Hepatocyte (in vitro differentiated cells): ENCODE data around the gene PYDC1. TPM values are rescaled to one million over a fixed set of nuclear protein-coding genes. Genes with fewer than 3 reads are reported as not detected.
"Not testable (repeated sequence)": the region's sequence is repeated elsewhere in the genome, so short reads cannot be mapped to it uniquely, and the experiment has no call there.

Experiments used
- DNase-seq: peaks from one replicate; pipeline ENCODE4 v3.0.0-alpha.2; 2016; ENCODE audit warnings: low spot score
- H2AFZ ChIP-seq: fragments of 200-600 bp; sonication (generic); 2 replicates; pipeline ENCODE4 v1.6.0; 2016; ENCODE audit warnings: antibody characterized with exemption, mild to moderate bottlenecking
- H3K27ac ChIP-seq: fragments of 200-600 bp; sonication (generic); 2 replicates; pipeline ENCODE4 v1.5.1; 2016; ENCODE audit warnings: mild to moderate bottlenecking
- H3K27me3 ChIP-seq: fragments of 200-600 bp; sonication (generic); 2 replicates; pipeline ENCODE4 v1.6.1; 2016
- H3K36me3 ChIP-seq: fragments of 200-600 bp; sonication (generic); replicated peaks from 2 replicates; pipeline ENCODE4 v1.5.1; 2016; ENCODE audit warnings: low read depth; ENCODE audit not compliant: insufficient read depth
- H3K4me1 ChIP-seq: fragments of 200-600 bp; sonication (generic); 2 replicates; pipeline ENCODE4 v1.5.1; 2016; ENCODE audit warnings: mild to moderate bottlenecking, moderate library complexity; ENCODE audit not compliant: insufficient read depth
- H3K4me2 ChIP-seq: fragments of 200-600 bp; sonication (generic); 2 replicates; pipeline ENCODE4 v1.6.0; 2016
- H3K4me3 ChIP-seq: fragments of 200-600 bp; sonication (generic); 2 replicates; pipeline ENCODE4 v1.5.1; 2016; ENCODE audit warnings: mild to moderate bottlenecking
- H3K79me2 ChIP-seq: fragments of 200-600 bp; sonication (generic); 2 replicates; pipeline ENCODE4 v1.6.0; 2017; ENCODE audit warnings: mild to moderate bottlenecking
- H3K9me2 ChIP-seq: fragments of 200-600 bp; sonication (generic); replicated peaks from 2 replicates; pipeline ENCODE4 v1.6.0; 2017; ENCODE audit warnings: mild to moderate bottlenecking; ENCODE audit not compliant: insufficient read depth
- H3K9me3 ChIP-seq: fragments of 200-600 bp; sonication (generic); 2 replicates; pipeline ENCODE4 v1.5.1; 2016; ENCODE audit warnings: low read depth, mild to moderate bottlenecking
- H4K20me1 ChIP-seq: fragments of 200-600 bp; sonication (generic); 2 replicates; pipeline ENCODE4 v1.6.0; 2016; ENCODE audit warnings: mild to moderate bottlenecking; ENCODE audit not compliant: insufficient read depth, poor library complexity, severe bottlenecking
- EZH2 ChIP-seq: fragments of 200-600 bp; sonication (generic); IDR thresholded peaks from 2 replicates; pipeline ENCODE4 v1.6.1; 2016; ENCODE audit warnings: antibody characterized with exemption, mild to moderate bottlenecking, borderline replicate concordance
- EZH2phosphoT487 ChIP-seq: fragments of 200-600 bp; sonication (generic); IDR thresholded peaks from one replicate; pipeline ENCODE4 v1.6.1; 2018; ENCODE audit warnings: antibody characterized with exemption, mild to moderate bottlenecking, low read depth, moderate library complexity; ENCODE audit not compliant: unreplicated experiment, severe bottlenecking
- WGBS: methylation state at CpG from one replicate; pipeline ENCODE4 v1.1.6; 2016; ENCODE audit warnings: low lambda C conversion rate; ENCODE audit errors: missing lambda C conversion rate; 5-methylcytosine and 5-hydroxymethylcytosine counted together
- polyA plus RNA-seq: library from polyadenylated mRNA; unstranded; fragments of >200 nt; fragmentation: Nextera tagmentation; extraction: Ambion mirVana; gene quantifications from 2 replicates; pipeline ENCODE4 v1.2.1, GENCODE V29; 2016
- total RNA-seq: library from RNA; depleted of rRNA; stranded (reverse); fragments of >200 nt; gene quantifications from 2 replicates; pipeline ENCODE4 v1.2.3, GENCODE V29; 2014
- TF ChIP-seq, protein P1 (sequence below): fragments of 200-600 bp; sonication (generic); IDR thresholded peaks from 2 replicates; pipeline ENCODE4 v1.5.1; 2016; ENCODE audit warnings: antibody characterized with exemption, mild to moderate bottlenecking; ENCODE audit not compliant: poor library complexity

The PYDC1 gene
- total and polyA plus RNA-seq, 2 experiments from 2014 or later = not detected

DNA sequence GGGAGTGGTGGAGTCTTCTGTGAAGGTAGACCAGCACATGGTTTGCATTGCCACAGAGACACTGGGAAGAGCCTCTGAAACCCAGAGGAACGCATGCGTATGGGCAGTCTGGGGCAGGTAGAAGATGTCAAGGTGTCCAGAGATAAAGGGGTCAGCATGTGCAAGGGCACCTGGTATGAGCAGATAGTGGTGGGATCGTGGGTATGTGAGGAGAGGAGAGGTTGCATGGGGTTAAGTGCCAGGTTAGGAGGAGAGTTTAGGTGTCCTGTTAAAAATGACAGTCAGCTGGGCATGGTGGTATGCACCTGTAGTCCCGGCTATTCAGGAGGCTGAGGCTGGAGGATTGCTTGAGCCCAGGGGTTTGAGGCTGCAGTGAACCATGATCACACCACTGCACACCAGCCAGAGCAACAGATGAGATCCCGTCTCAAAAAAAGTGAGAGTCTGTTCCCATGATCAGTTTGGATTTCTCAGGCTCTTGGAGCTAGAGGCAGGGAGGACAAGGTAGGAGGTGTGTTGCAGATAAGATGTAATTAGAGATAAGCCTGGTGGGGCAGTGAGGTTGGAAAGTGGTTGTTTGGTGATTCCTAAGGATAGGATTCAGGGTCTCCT is 17.4 kb downstream of the PYDC1 start:
- H3K79me2 ChIP-seq = no peaks in the 10 kb centered on the region
- DNase-seq = no peak
- 97% methylated on average over 5 of the region's 5 CpGs for WGBS
- no peaks in the 10 kb centered on the region for H3K9me2 ChIP-seq
- H3K4me1 ChIP-seq = peaks cover 14% of the 10 kb centered on the region
- no peaks in the 10 kb centered on the region for H3K36me3 ChIP-seq
- peaks cover 5% of the 10 kb centered on the region for H3K27me3 ChIP-seq
- no peak overlapping the region for H3K4me3 ChIP-seq
- H3K9me3 ChIP-seq = no peaks in the 10 kb centered on the region
- no peak overlapping the region for H3K4me2 ChIP-seq
- no peak for TF ChIP-seq EZH2
- no peak overlapping the region for H3K27ac ChIP-seq
- no peak overlapping the region for H2AFZ ChIP-seq
- H4K20me1 ChIP-seq = peaks cover 38% of the 10 kb centered on the region

DNA sequence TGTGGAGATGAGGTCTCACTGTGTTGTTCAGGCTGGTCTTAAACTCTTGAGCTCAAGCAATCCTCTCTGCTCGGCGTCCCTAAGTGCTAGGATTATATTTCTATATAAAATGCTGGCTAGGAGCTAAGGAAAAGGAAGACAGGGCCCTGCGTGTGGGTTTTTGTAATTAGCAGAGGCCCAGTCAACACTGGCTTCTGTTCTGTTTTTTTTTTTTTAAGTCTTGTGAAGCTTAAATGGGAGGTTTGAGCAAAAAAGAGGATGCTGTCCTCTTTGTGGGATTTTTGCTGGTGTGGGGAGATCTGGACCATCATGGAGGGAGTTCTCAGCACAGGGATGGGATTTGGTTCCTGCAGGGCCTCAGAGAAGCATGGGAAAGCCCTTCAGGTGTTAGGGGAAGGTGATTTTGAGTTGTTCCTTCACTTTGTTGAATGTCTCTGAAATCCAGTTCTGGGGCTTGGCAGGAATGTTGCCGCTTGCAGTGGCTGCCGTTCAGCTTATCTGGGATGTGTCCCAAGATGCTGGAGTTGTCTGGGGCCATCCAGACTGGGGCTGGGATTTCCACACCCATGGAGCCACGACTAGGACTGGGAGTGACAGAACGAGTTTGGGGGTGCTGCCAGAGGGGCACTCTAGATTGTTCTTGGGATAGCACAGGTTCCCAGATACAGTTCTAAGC is 18.6 kb downstream of the PYDC1 start:
- no peak for DNase-seq
- no peaks in the 10 kb centered on the region for H3K9me2 ChIP-seq
- no peak overlapping the region for H2AFZ ChIP-seq
- H3K79me2 ChIP-seq = no peaks in the 10 kb centered on the region
- H4K20me1 ChIP-seq = peaks cover 47% of the 10 kb centered on the region
- no peaks in the 10 kb centered on the region for H3K36me3 ChIP-seq
- peaks cover 5% of the 10 kb centered on the region for H3K27me3 ChIP-seq
- H3K9me3 ChIP-seq = no peaks in the 10 kb centered on the region
- WGBS = 84% methylated on average over 7 of the region's 7 CpGs
- H3K4me1 ChIP-seq = peaks cover 14% of the 10 kb centered on the region
- H3K4me3 ChIP-seq = no peak overlapping the region
- no peak overlapping the region for H3K4me2 ChIP-seq
- no peak overlapping the region for H3K27ac ChIP-seq
- TF ChIP-seq EZH2phosphoT487 = no peak
- TF ChIP-seq, protein P1, sequence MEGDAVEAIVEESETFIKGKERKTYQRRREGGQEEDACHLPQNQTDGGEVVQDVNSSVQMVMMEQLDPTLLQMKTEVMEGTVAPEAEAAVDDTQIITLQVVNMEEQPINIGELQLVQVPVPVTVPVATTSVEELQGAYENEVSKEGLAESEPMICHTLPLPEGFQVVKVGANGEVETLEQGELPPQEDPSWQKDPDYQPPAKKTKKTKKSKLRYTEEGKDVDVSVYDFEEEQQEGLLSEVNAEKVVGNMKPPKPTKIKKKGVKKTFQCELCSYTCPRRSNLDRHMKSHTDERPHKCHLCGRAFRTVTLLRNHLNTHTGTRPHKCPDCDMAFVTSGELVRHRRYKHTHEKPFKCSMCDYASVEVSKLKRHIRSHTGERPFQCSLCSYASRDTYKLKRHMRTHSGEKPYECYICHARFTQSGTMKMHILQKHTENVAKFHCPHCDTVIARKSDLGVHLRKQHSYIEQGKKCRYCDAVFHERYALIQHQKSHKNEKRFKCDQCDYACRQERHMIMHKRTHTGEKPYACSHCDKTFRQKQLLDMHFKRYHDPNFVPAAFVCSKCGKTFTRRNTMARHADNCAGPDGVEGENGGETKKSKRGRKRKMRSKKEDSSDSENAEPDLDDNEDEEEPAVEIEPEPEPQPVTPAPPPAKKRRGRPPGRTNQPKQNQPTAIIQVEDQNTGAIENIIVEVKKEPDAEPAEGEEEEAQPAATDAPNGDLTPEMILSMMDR = no peak

DNA sequence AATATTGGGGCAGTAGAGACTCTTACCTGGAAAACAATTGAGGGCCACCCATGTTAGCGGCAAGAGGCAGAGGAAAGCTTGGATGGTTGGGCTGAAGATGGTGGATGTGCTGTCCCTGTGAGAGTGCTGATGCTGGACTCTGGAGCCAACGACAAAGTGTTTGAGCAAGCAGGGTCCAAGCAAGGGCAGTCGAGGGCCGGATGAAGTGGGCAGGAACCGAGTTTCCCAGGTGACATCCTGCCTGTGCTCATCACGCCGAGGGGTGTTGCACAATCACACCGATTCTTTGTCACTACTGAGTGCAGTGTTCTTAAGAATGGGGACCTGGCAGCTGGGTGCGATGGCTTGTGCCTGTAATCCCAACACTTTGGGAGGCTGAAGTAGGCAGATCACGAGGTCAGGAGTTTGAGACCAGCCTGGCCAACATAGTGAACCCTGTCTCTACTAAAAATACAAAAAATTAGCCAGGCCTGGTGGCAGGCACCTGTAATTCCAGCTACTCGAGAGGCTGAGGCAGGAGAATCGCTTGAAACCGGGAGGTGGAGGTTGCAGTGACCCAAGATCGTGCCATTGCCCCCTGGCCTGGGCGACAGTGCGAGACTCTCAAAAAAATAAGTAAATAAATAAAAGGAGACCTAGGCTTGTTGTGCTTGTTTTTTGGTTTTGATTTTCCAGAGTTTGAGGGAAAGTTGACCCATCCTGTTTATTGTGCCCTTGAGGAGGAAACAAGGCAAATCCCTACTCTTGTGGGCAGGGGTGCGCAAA is 20.4 kb downstream of the PYDC1 start:
- H3K9me3 ChIP-seq = no peaks in the 10 kb centered on the region
- H4K20me1 ChIP-seq = peaks cover 59% of the 10 kb centered on the region
- H3K36me3 ChIP-seq = no peaks in the 10 kb centered on the region
- no peaks in the 10 kb centered on the region for H3K27me3 ChIP-seq
- DNase-seq = no peak
- no peak overlapping the region for H2AFZ ChIP-seq
- H3K4me1 ChIP-seq = peaks cover 9% of the 10 kb centered on the region
- H3K4me2 ChIP-seq = no peak overlapping the region
- no peak overlapping the region for H3K4me3 ChIP-seq
- no peaks in the 10 kb centered on the region for H3K9me2 ChIP-seq
- no peak overlapping the region for H3K27ac ChIP-seq
- 96% methylated on average over 17 of the region's 17 CpGs for WGBS
- H3K79me2 ChIP-seq = no peaks in the 10 kb centered on the region
- TF ChIP-seq, protein P1 = no peak
- TF ChIP-seq EZH2 = no peak
- TF ChIP-seq EZH2phosphoT487 = no peak

DNA sequence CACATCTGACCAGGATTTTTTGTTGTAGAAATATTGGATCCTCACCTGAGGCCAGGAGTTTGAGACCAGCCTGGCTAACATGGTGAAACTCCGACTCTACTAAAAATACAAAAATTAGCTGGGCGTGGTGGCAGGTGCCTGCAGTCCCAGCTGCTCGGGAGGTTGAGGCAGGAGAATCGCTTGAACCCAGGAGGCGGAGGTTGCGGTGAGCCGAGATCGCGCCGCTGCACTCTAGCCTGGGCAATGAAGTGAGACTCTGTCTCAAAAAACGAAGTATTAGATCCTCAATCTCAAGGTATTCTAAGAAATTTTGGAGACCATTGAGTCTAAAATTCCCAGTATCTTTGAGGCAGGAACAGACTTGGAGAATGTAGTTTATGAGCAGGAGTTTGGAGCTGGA is 21.1 kb downstream of the PYDC1 start:
- H3K27ac ChIP-seq, H2AFZ ChIP-seq, H3K4me2 ChIP-seq, H3K9me2 ChIP-seq, H3K36me3 ChIP-seq, H3K79me2 ChIP-seq, H3K27me3 ChIP-seq, H3K4me1 ChIP-seq, H3K9me3 ChIP-seq, H3K4me3 ChIP-seq, DNase-seq: not testable (repeated sequence)
- H4K20me1 ChIP-seq = peaks cover 66% of the 10 kb centered on the region
- 99% methylated on average over 11 of the region's 11 CpGs for WGBS
